ENCODE measurements around the gene FARS2.

DNA sequence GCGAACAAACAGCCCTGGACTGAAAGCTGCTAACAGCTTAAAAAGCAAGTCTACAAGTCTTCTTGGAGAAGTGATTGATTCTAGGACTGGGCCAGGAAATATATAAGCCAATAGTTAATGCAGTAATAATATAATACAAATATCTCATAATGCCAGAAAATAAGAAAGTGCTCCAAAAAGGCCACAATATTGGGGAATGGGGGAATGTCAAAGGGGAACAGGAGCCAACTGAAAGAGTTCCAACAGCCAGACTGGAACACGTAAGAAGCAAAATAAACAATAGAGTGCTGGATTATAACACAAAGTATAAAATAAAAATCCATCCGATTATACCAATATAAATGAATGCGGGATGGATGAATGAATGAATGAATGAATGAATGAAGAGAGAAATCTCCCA, 449.6 kb downstream of the FARS2 start:
- TF ChIP-seq, protein P1, sequence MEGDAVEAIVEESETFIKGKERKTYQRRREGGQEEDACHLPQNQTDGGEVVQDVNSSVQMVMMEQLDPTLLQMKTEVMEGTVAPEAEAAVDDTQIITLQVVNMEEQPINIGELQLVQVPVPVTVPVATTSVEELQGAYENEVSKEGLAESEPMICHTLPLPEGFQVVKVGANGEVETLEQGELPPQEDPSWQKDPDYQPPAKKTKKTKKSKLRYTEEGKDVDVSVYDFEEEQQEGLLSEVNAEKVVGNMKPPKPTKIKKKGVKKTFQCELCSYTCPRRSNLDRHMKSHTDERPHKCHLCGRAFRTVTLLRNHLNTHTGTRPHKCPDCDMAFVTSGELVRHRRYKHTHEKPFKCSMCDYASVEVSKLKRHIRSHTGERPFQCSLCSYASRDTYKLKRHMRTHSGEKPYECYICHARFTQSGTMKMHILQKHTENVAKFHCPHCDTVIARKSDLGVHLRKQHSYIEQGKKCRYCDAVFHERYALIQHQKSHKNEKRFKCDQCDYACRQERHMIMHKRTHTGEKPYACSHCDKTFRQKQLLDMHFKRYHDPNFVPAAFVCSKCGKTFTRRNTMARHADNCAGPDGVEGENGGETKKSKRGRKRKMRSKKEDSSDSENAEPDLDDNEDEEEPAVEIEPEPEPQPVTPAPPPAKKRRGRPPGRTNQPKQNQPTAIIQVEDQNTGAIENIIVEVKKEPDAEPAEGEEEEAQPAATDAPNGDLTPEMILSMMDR (IDR thresholded peaks at IDR 0.05; ENCODE audit: poor library complexity) = no peak
- TF ChIP-seq EZH2 (IDR thresholded peaks at IDR 0.05; ENCODE audit: borderline replicate concordance) (no peak), EZH2phosphoT487 (IDR thresholded peaks at IDR 0.05; ENCODE audit: low read depth, severe bottlenecking, unreplicated experiment) (no peak)

All from hepatocyte (in vitro differentiated cells).